A549 (cell line): ENCODE results near the gene ACTG2. TPM values are rescaled to one million over a fixed set of nuclear protein-coding genes. Genes with fewer than 3 reads are reported as not detected.

Experiments used
- ATAC-seq, 2 experiments: fragments of 200-7000 bp in 1 of 2; fragments of >200 bp in 1 of 2; cut with Nextera tagmentation in 1 of 2; cut with Tn5 transposase in 1 of 2; 3 replicates each; pipeline versions ENCODE4 v1.8.0 to v1.9.1; 2018 to 2020; ENCODE audit warnings: mild to moderate bottlenecking in 1 of 2, moderate library complexity in 1 of 2
- CTCF ChIA-PET: fragments of 300-600 bp; sonication (Branson Sonifier 250); formaldehyde crosslinking; extraction: SDS; loops from one replicate; lab custom pipeline; 2021; ENCODE audit warnings: antibody characterized with exemption, inconsistent platforms; lab: Yijun Ruan, JAX
- POLR2A ChIA-PET: fragments of 350-600 bp; formaldehyde crosslinking; extraction: SDS; loops from one replicate; lab custom pipeline; 2021; ENCODE audit warnings: antibody characterized with exemption, inconsistent platforms; lab: Yijun Ruan, JAX
- DNase-seq, 2 experiments: peaks; one replicate each; pipeline versions ENCODE4 v3.0.0 to v3.0.0-alpha.2; 2011 to 2016; ENCODE audit warnings: low read depth in 1 of 2, low spot score in 1 of 2
- FAIRE-seq: peaks from 2 replicates; lab custom pipeline; 2011; peaks lifted over from hg19 to GRCh38; lab: Jason Lieb, UNC
- H3K27ac ChIP-seq, 2 experiments: fragments of >200 bp; sonication (Bioruptor Twin); formaldehyde crosslinking; 3 replicates each; pipeline ENCODE4 v1.5.1; 2016 to 2017
- H3K4me1 ChIP-seq: fragments of >200 bp; sonication (Bioruptor Twin); formaldehyde crosslinking; 3 replicates; pipeline ENCODE4 v1.6.1; 2016
- H3K4me2 ChIP-seq: fragments of >200 bp; sonication (Bioruptor Twin); formaldehyde crosslinking; 3 replicates; pipeline ENCODE4 v1.6.1; 2016
- H3K4me3 ChIP-seq: fragments of >200 bp; sonication (Bioruptor Twin); formaldehyde crosslinking; 3 replicates; pipeline ENCODE4 v1.5.1; 2016
- H3K9me3 ChIP-seq: fragments of >200 bp; sonication (Bioruptor Twin); formaldehyde crosslinking; 3 replicates; pipeline ENCODE4 v1.6.1; 2016
- BHLHE40 ChIP-seq: IDR thresholded peaks from 2 replicates; pipeline ENCODE4 v1.6.1; 2012; ENCODE audit warnings: low read depth, low read length, inconsistent platforms
- CEBPB ChIP-seq, 2 experiments: fragments of >200 bp in 1 of 2; sonication (Bioruptor Twin) in 1 of 2; formaldehyde crosslinking in 1 of 2; IDR thresholded peaks; 2 replicates each; pipeline ENCODE4 v1.6.1; 2012 to 2016
- CHD2 ChIP-seq: fragments of 150-350 bp; IDR thresholded peaks from 2 replicates; pipeline ENCODE4 v1.6.1; 2014; ENCODE audit warnings: low read length; ENCODE audit not compliant: partially characterized antibody
- CHD4 ChIP-seq: fragments of 200-600 bp; sonication (generic); IDR thresholded peaks from 2 replicates; pipeline ENCODE4 v1.6.1; 2016; ENCODE audit warnings: antibody characterized with exemption, mild to moderate bottlenecking, borderline replicate concordance
- EHMT2 ChIP-seq: fragments of 200-600 bp; sonication (generic); IDR thresholded peaks from 2 replicates; pipeline ENCODE4 v1.6.1; 2016; ENCODE audit warnings: antibody characterized with exemption, low read depth, mild to moderate bottlenecking, moderate library complexity
- ESRRA ChIP-seq: fragments of 150-350 bp; IDR thresholded peaks from 2 replicates; pipeline ENCODE4 v1.6.1; 2014; ENCODE audit warnings: mild to moderate bottlenecking, low read length, borderline replicate concordance
- FOSB ChIP-seq: fragments of 250-450 bp; sonication (Bioruptor Pico); IDR thresholded peaks from 2 replicates; pipeline ENCODE4 v1.5.0; 2020; ENCODE audit warnings: mild to moderate bottlenecking, moderate library complexity
- FOXS1 ChIP-seq: fragments of 250-450 bp; sonication (Bioruptor Pico); IDR thresholded peaks from 2 replicates; pipeline ENCODE4 v1.5.0; 2020; ENCODE audit warnings: mild to moderate bottlenecking, moderate library complexity
- GATA3 ChIP-seq: IDR thresholded peaks from 2 replicates; pipeline ENCODE4 v1.6.1; 2012; ENCODE audit warnings: borderline replicate concordance
- HDAC2 ChIP-seq: fragments of 200-600 bp; sonication (generic); IDR thresholded peaks from 2 replicates; pipeline ENCODE4 v1.6.1; 2016
- HOXB5 ChIP-seq: fragments of 250-450 bp; sonication (Bioruptor Pico); IDR thresholded peaks from 2 replicates; pipeline ENCODE4 v1.5.0; 2020; ENCODE audit warnings: mild to moderate bottlenecking, moderate library complexity
- JUN ChIP-seq, 2 experiments: fragments of >200 bp; sonication (Bioruptor Twin); formaldehyde crosslinking; IDR thresholded peaks; 2 replicates in 1 of 2; 3 replicates in 1 of 2; pipeline ENCODE4 v1.6.1; 2016 to 2017
- MAFK ChIP-seq: fragments of 450-650 bp; IDR thresholded peaks from 2 replicates; pipeline ENCODE4 v1.6.1; 2014; ENCODE audit not compliant: partially characterized antibody
- NPAS2 ChIP-seq: fragments of 250-450 bp; sonication (Bioruptor Pico); IDR thresholded peaks from 2 replicates; pipeline ENCODE4 v1.8.0; 2022; ENCODE audit warnings: mild to moderate bottlenecking, moderate library complexity, borderline replicate concordance
- RAD21 ChIP-seq, 2 experiments: fragments of >200 bp in 1 of 2; sonication (Bioruptor Twin) in 1 of 2; formaldehyde crosslinking in 1 of 2; IDR thresholded peaks in 1 of 2; conservative IDR thresholded peaks in 1 of 2; 2 replicates in 1 of 2; 3 replicates in 1 of 2; pipeline ENCODE4 v1.6.1; 2012 to 2018; ENCODE audit warnings: inconsistent platforms in 1 of 2
- RNF2 ChIP-seq: fragments of 200-600 bp; sonication (generic); IDR thresholded peaks from 2 replicates; pipeline ENCODE4 v1.6.1; 2016; ENCODE audit warnings: low read depth, mild to moderate bottlenecking, antibody characterized with exemption, moderate library complexity, borderline replicate concordance
- SREBF2 ChIP-seq: fragments of 450-650 bp; IDR thresholded peaks from 2 replicates; pipeline ENCODE4 v1.6.1; 2014; ENCODE audit warnings: mild to moderate bottlenecking, moderate library complexity
- TP53 ChIP-seq: fragments of 250-450 bp; sonication (Bioruptor Pico); IDR thresholded peaks from 2 replicates; pipeline ENCODE4 v1.5.0; 2021; ENCODE audit warnings: mild to moderate bottlenecking, moderate library complexity
- ZC3H11A ChIP-seq: fragments of 450-650 bp; IDR thresholded peaks from 2 replicates; pipeline ENCODE4 v1.6.1; 2014; ENCODE audit warnings: antibody characterized with exemption, mild to moderate bottlenecking
- ZNF302 ChIP-seq: fragments of 250-450 bp; sonication (Bioruptor Pico); IDR thresholded peaks from 2 replicates; pipeline ENCODE4 v1.9.0; 2021; ENCODE audit warnings: inconsistent platforms, mild to moderate bottlenecking, moderate library complexity
- ZSCAN20 ChIP-seq: fragments of 250-450 bp; sonication (Bioruptor Pico); IDR thresholded peaks from 2 replicates; pipeline ENCODE4 v1.8.0; 2022; ENCODE audit warnings: mild to moderate bottlenecking, moderate library complexity
- WGBS: methylation state at CpG from one replicate; pipeline ENCODE4 v1.1.6; 2017; ENCODE audit errors: missing lambda C conversion rate; 5-methylcytosine and 5-hydroxymethylcytosine counted together
- polyA plus RNA-seq, 4 experiments: library from polyadenylated mRNA; depleted of rRNA in 3 of 4; stranded (reverse); fragments of >200 nt; fragmentation: RNase III in 1 of 4; extraction: RNeasy Plus Mini Kit Qiagen cat#74134 plus additional on column Dnase treatment in 1 of 4; gene quantifications; 2 replicates in 3 of 4; 3 replicates in 1 of 4; pipeline ENCODE4 v1.2.3, GENCODE V29; 2011 to 2017
- TF ChIP-seq, protein P1 (sequence below): fragments of >200 bp; sonication (Bioruptor Twin); formaldehyde crosslinking; IDR thresholded peaks from 2 replicates; pipeline ENCODE4 v1.6.1; 2016
- TF ChIP-seq, protein P2 (sequence below): fragments of 250-450 bp; sonication (Bioruptor Pico); IDR thresholded peaks from 2 replicates; pipeline ENCODE4 v1.5.0; 2020; ENCODE audit warnings: low read depth, mild to moderate bottlenecking, moderate library complexity
- TF ChIP-seq, protein P3 (sequence below): fragments of 200-600 bp; sonication (generic); IDR thresholded peaks from 2 replicates; pipeline ENCODE4 v1.6.1; 2016; ENCODE audit warnings: antibody characterized with exemption, mild to moderate bottlenecking, moderate library complexity

Gene ACTG2
- polyA plus RNA-seq, 2 of the 4 experiments (the other 2 are of a cell fraction), result 0.04 to 0.26 TPM

DNA sequence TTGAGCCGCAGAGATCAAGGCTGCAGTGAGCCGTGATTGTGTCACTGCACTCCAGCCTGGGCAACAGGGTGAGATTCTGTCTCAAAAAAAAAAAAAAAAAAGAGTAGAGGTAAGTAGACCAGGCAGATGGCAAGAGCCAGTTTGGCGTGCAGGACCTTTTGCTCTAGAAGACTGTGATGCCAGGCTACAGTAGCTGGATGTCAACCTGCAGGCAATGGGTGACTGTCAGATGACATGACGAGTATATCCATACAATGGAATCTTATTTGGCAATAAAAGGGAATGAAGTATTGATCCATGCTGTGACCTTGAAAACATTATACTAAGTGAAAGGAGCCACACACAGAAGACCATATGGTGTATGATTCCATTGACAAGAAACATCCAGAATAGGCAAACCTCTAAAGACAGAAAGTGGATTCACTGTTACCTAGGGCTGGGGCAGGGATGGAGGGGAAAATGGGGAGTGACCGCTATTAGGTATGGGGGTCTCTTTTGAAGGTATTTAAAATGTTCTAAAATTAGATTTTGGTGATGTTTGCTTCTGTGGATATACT, 22.7 kb downstream of the ACTG2 start:
- FAIRE-seq (no peak), ATAC-seq (no peak)
- WGBS, result 64% methylated on average over 5 of the region's 5 CpGs

DNA sequence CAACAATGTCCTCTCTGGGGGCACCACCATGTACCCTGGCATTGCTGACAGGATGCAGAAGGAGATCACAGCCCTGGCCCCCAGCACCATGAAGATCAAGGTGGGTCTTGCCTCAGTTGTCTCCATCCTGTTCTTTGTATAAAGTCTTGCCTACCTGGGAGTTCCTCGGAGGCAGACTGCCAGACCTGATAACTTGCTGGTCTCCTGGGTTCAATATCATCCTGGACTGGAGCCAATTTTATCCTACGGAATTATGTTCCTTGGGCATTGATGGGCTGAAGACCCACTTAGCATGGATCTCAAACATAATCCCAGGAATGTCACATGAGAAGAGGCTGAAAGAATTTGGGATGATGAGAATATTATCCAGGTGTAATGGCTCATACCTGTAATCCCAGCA, 23.9 kb downstream of the ACTG2 start:
- FAIRE-seq, result peak; percentile 68
- no peak for DNase-seq
- ATAC-seq, result no peak
- Histone ChIP-seq H3K4me3 (no peak overlapping the region), H3K27ac (no peak overlapping the region), H3K4me2 (no peak overlapping the region), H3K4me1 (no peaks in the 10 kb centered on the region), H3K9me3 (no peaks in the 10 kb centered on the region)
- 63% methylated on average over 2 of the region's 2 CpGs for WGBS
- TF ChIP-seq CHD2, result no peak
- TF ChIP-seq SREBF2, result no peak
- no peak for TF ChIP-seq EHMT2
- no peak for TF ChIP-seq BHLHE40
- TF ChIP-seq, protein P1, sequence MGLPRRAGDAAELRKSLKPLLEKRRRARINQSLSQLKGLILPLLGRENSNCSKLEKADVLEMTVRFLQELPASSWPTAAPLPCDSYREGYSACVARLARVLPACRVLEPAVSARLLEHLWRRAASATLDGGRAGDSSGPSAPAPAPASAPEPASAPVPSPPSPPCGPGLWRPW, result no peak
- no peak for TF ChIP-seq RAD21 (conservative IDR thresholded peaks at IDR 0.05 in 1 of 2, IDR thresholded peaks at IDR 0.05 in 1 of 2)
- no peak for TF ChIP-seq MAFK
- TF ChIP-seq FOSB (CRISPR knock-in tag), result no peak
- no peak for TF ChIP-seq TP53 (CRISPR knock-in tag)
- no peak for TF ChIP-seq ZSCAN20
- ChIA-PET POLR2A (no interaction called here), CTCF (interaction anchor here (1.4 kb wide), 1 partner anchor 9 kb away, joined by 3 read pairs; no protein-coding TSS in a partner anchor)

More for the DNA sequence above, 22.7 kb downstream of the ACTG2 start:
- ChIA-PET CTCF (no interaction called here), POLR2A (no interaction called here)
- DNase-seq, result no peak
- Histone ChIP-seq H3K9me3 (no peaks in the 10 kb centered on the region), H3K4me2 (no peak overlapping the region)
- no peak for TF ChIP-seq HOXB5 (CRISPR knock-in tag)
- no peak for TF ChIP-seq NPAS2 (CRISPR knock-in tag)
- TF ChIP-seq ESRRA, result no peak
- no peak for TF ChIP-seq JUN (IDR thresholded peaks at IDR 0.05)
- TF ChIP-seq, protein P2, sequence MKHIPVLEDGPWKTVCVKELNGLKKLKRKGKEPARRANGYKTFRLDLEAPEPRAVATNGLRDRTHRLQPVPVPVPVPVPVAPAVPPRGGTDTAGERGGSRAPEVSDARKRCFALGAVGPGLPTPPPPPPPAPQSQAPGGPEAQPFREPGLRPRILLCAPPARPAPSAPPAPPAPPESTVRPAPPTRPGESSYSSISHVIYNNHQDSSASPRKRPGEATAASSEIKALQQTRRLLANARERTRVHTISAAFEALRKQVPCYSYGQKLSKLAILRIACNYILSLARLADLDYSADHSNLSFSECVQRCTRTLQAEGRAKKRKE, result no peak
- no peak for TF ChIP-seq HDAC2
- TF ChIP-seq GATA3, result no peak
- no peak for TF ChIP-seq FOSB (CRISPR knock-in tag)
- no peak for TF ChIP-seq CHD4
- TF ChIP-seq CEBPB (IDR thresholded peaks at IDR 0.05), result no peak
- TF ChIP-seq RNF2, result no peak
- TF ChIP-seq, protein P3, sequence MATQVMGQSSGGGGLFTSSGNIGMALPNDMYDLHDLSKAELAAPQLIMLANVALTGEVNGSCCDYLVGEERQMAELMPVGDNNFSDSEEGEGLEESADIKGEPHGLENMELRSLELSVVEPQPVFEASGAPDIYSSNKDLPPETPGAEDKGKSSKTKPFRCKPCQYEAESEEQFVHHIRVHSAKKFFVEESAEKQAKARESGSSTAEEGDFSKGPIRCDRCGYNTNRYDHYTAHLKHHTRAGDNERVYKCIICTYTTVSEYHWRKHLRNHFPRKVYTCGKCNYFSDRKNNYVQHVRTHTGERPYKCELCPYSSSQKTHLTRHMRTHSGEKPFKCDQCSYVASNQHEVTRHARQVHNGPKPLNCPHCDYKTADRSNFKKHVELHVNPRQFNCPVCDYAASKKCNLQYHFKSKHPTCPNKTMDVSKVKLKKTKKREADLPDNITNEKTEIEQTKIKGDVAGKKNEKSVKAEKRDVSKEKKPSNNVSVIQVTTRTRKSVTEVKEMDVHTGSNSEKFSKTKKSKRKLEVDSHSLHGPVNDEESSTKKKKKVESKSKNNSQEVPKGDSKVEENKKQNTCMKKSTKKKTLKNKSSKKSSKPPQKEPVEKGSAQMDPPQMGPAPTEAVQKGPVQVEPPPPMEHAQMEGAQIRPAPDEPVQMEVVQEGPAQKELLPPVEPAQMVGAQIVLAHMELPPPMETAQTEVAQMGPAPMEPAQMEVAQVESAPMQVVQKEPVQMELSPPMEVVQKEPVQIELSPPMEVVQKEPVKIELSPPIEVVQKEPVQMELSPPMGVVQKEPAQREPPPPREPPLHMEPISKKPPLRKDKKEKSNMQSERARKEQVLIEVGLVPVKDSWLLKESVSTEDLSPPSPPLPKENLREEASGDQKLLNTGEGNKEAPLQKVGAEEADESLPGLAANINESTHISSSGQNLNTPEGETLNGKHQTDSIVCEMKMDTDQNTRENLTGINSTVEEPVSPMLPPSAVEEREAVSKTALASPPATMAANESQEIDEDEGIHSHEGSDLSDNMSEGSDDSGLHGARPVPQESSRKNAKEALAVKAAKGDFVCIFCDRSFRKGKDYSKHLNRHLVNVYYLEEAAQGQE, result no peak
- TF ChIP-seq FOXS1, result no peak
- no peak for TF ChIP-seq ZC3H11A
- TF ChIP-seq ZNF302 (CRISPR knock-in tag), result no peak
- TF ChIP-seq, all 56 proteins: peak for 0
- Histone ChIP-seq H3K27ac (no peak overlapping the region), H3K4me1 (no peaks in the 10 kb centered on the region), H3K4me3 (no peak overlapping the region)
